ENCODE data around the gene CRACR2B.

Gene CRACR2B

DNA sequence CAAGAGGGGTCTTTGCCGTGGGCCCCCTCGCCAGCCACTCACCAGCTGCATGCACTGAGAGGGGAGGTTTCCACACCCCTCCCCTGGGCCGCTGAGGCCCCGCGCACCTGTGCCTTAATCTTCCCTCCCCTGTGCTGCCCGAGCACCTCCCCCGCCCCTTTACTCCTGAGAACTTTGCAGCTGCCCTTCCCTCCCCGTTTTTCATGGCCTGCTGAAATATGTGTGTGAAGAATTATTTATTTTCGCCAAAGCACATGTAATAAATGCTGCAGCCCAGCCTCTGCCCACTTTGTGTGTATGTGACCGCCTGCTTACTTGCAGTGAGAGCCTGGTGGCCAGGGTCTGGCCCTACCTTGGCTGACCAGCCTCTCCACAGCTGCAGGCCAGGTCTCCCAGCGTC lies 2.8 kb upstream of the CRACR2B start:
- no peaks in the 10 kb centered on the region for H3K9me3 Mint-ChIP-seq
- no peak overlapping the region for H3K27ac Mint-ChIP-seq
- no peaks in the 10 kb centered on the region for H3K27me3 Mint-ChIP-seq
- H3K4me3 Mint-ChIP-seq = no peak overlapping the region
- DNase-seq (ENCODE audit: low spot score in 2 of 2) (no peak), ATAC-seq (ENCODE audit: low read depth) (no peak)
- peaks cover 28% of the 10 kb centered on the region for H3K4me1 Mint-ChIP-seq
- H3K36me3 Mint-ChIP-seq = peaks cover 6% of the 10 kb centered on the region

DNA sequence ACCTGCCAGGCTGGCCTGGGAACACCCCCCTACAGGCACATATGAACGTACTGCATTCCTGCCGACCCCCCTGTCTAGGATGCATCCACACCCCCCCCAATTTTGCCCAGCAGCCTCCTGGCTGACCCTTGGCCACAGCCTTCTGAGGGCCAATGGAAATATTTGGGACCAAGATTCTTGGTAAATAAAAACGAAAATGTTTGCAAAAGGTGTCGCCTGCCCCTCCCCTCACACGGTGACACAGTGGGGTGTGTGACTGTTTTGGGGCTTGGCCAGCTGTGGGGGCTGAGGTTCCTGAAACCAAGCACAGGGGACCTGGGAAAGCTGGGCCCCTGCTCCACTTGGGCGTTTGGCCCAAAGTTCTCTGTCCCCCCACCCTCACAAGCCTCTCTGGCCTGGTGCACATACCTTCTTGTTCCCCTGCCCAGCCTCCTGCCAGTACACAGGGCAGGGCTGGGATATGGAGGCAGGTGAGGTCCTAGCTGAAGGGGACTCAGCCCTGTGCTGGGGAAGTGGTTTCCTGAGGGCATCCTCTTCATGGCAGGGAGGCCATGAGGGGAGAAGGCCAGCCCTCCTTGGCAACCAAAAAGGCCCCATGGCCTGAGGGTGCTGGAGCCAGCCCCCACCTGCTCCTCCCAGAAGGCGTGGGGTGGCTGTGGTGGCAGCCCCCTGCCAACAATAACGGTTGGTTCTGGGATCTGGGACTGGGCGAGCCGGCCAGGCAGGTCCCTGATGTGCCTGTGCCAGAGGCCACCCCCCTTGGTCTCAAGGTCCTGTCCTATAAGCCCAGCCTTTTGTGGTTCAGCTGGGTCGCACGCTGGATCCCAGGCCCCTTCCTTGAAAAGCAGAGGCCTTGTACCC lies 2.1 kb upstream of the CRACR2B start:
- ATAC-seq (ENCODE audit: low read depth) = no peak
- DNase-seq (ENCODE audit: low spot score in 2 of 2) = no peak
- H3K9me3 Mint-ChIP-seq = no peaks in the 10 kb centered on the region
- no peak overlapping the region for H3K27ac Mint-ChIP-seq
- H3K4me3 Mint-ChIP-seq = no peak overlapping the region
- H3K27me3 Mint-ChIP-seq = no peaks in the 10 kb centered on the region
- peaks cover 28% of the 10 kb centered on the region for H3K4me1 Mint-ChIP-seq
- H3K36me3 Mint-ChIP-seq = peaks cover 6% of the 10 kb centered on the region

- no peak overlapping the region for H3K27ac Mint-ChIP-seq
Observed at GRCh38 chr11:826227-826621, 1.5 kb upstream of the CRACR2B start.

GRCh38 chr11:826836-827145 lies 928 bp upstream of the CRACR2B start:
- no peak for DNase-seq (ENCODE audit: low spot score in 2 of 2)
- H3K4me3 Mint-ChIP-seq = peak overlapping the region; percentile 78
- H3K9me3 Mint-ChIP-seq = no peaks in the 10 kb centered on the region
- peak; percentile 4 for ATAC-seq (ENCODE audit: low read depth)
- H3K4me1 Mint-ChIP-seq = peaks cover 26% of the 10 kb centered on the region
- H3K36me3 Mint-ChIP-seq = peaks cover 6% of the 10 kb centered on the region
- no peak overlapping the region for H3K27ac Mint-ChIP-seq
- no peaks in the 10 kb centered on the region for H3K27me3 Mint-ChIP-seq

More at GRCh38 chr11:826227-826621, 1.5 kb upstream of the CRACR2B start:
- no peaks in the 10 kb centered on the region for H3K27me3 Mint-ChIP-seq
- DNase-seq (ENCODE audit: low spot score in 2 of 2) (no peak), ATAC-seq (ENCODE audit: low read depth) (no peak)
- peaks cover 6% of the 10 kb centered on the region for H3K36me3 Mint-ChIP-seq
- H3K4me3 Mint-ChIP-seq = peak overlapping the region; percentile 78
- no peaks in the 10 kb centered on the region for H3K9me3 Mint-ChIP-seq
- peaks cover 22% of the 10 kb centered on the region for H3K4me1 Mint-ChIP-seq

DNA sequence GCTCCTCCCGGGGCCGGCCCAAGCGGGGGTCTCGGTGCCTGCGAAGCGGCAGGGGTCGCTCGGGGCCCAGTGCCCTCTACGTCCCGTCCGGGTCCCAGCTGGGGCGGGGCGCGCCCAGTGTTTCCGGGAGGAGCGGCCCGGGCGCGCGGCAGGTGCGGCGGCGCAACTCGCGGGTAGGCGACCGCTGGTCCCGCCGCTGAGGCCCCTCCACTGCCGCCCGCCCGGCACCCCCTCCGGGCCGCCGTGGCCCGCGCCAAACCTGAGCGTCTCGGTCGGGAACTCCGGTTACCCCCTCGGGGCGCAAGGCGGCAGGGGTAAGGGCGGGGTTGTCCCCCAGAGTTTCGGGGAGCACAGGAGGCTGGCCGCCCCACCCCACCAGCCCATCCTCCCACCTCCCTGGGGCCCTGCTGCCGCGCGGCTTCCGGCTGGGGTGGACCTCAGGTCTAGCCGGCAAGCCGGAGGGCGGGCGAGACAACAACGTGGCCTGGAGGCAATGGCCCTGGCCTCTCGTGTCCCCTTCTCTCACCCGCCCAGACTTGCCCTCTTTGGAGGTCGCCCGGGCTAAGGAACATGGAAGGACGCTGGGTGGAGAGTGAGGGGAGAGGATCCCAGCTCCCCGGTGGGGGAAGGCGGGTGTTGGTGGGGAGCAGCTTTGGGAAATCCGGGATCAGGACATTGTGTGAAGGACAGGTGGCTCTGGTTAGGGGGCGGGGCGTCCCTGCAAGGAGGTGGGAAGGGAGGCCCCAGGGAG lies 398 bp upstream of the CRACR2B start:
- Mint-ChIP-seq H3K27ac (peak overlapping the region; percentile 29), H3K27me3 (no peaks in the 10 kb centered on the region), H3K4me1 (peaks cover 29% of the 10 kb centered on the region), H3K36me3 (peaks cover 6% of the 10 kb centered on the region), H3K9me3 (no peaks in the 10 kb centered on the region), H3K4me3 (peak overlapping the region; percentile 81)
- no peak for DNase-seq (ENCODE audit: low spot score in 2 of 2)
- ATAC-seq (ENCODE audit: low read depth) = peak; percentile 12

DNA sequence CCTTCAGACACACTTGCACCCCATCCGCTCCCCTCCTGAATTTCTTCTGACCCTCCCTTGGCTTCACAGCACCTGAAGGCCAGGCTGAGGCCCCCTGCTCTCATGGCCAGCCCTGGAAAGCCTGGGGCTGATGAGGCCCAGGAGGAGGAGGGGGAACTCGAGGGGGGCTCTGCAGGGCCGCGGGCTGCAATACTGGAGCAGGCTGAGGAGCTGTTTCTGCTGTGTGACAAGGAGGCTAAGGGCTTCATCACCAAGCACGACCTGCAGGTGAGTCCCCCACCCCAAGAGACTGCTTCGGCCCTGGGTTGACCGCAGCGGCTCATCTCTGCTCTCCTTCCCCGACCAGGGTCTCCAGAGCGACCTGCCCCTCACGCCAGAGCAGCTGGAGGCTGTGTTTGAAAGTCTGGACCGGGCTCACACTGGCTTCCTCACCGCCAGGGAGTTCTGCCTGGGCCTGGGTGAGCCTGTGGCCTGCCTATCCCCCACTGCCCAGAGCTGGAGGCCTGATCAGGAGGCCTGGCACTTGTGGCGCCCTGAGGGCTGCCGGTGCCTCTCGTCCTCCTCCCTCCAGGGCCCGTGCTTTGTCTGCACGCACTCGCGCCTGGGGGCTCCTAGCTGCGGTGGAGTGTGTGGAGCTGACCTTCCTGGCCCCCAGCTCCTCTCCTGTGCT lies 922 bp downstream of the CRACR2B start:
- peaks cover 30% of the 10 kb centered on the region for H3K4me1 Mint-ChIP-seq
- H3K36me3 Mint-ChIP-seq = peaks cover 6% of the 10 kb centered on the region
- H3K27ac Mint-ChIP-seq = no peak overlapping the region

DNA sequence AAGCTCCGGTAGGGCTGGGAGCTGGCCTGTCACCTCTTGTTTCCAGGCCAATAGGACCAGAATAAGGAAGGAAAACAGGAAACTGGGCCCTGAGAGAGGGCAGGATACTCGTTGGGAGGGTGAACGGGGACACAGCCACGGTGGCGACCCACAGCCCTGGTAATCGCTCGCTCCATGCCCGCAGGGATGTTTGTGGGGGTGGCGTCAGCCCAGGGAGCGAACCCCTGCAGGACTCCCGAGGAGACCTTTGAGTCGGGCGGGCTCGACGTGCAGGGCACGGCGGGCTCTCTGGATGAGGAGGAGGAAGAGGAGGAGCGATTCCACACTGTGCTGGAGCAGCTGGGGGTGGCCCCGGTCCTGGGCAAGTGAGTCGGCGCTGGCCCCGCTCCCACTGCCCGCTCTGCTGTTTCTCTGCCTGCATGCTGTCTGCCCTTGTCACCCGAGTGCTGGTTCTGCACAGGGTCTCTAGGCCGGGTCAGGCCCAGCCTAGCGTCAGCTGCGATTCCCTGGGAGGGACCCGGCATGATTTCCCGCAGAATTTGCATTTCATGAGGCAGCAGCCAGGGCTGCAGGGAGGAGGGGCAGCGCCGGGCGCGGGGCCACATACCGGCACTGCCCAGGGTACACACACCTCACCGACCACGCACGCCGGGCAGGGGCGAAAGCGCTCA lies 1.6 kb downstream of the CRACR2B start:
- Mint-ChIP-seq H3K27me3 (no peaks in the 10 kb centered on the region), H3K4me3 (peak overlapping the region; percentile 82), H3K27ac (no peak overlapping the region), H3K4me1 (peaks cover 33% of the 10 kb centered on the region), H3K36me3 (peaks cover 6% of the 10 kb centered on the region), H3K9me3 (no peaks in the 10 kb centered on the region)
- DNase-seq (ENCODE audit: low spot score in 2 of 2) (no peak), ATAC-seq (ENCODE audit: low read depth) (peak; percentile 17)

More for the DNA sequence above, 922 bp downstream of the CRACR2B start:
- ATAC-seq (ENCODE audit: low read depth) (no peak), DNase-seq (ENCODE audit: low spot score in 2 of 2) (no peak)
- H3K27me3 Mint-ChIP-seq = no peaks in the 10 kb centered on the region
- no peaks in the 10 kb centered on the region for H3K9me3 Mint-ChIP-seq
- peak overlapping the region; percentile 82 for H3K4me3 Mint-ChIP-seq

- peaks cover 33% of the 10 kb centered on the region for H3K4me1 Mint-ChIP-seq
- peaks cover 3% of the 10 kb centered on the region for H3K36me3 Mint-ChIP-seq
Observed at GRCh38 chr11:829847-830294, 2.2 kb downstream of the CRACR2B start.

DNA sequence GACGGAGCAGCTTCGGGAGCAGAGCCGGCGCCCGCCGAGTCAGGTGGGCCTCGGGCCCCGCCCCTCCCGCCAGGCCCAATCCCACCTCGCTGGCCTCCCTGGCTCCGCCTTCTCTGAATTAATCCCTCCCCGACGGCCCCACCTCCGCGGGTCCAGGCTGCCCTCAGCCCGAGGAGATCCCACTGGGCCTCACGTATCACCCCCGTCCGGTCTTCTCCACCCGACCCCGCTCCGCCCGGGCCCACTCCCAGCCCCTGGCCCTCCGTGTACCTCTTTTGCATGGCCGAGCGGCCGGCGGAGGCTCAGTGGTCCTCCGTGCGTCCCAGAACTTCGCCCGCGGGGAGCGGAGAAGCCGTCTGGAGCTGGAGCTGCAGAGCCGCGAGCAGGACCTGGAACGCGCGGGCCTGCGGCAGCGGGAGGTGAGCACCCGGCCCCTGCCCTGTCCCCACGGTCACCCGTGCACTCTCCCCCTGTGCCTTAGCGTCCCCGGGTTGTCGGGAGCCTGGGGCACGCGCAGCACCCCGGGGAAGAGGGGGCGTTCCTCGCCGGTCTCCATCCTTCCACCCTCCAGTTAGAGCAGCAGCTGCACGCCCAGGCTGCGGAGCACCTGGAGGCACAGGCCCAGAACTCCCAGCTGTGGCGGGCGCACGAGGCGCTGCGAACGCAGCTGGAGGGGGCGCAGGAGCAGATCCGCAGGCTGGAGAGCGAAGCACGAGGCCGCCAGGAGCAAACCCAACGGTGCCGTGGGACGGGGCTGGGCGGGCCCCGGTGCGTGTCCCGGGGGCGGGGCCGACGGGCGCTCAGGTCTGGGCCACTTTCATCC lies 2.8 kb downstream of the CRACR2B start:
- H3K4me3 Mint-ChIP-seq = peak overlapping the region; percentile 82
- no peak overlapping the region for H3K27ac Mint-ChIP-seq
- H3K4me1 Mint-ChIP-seq = peaks cover 33% of the 10 kb centered on the region
- DNase-seq (ENCODE audit: low spot score in 2 of 2) (peak in 1 of 2 donors; percentile 59), ATAC-seq (ENCODE audit: low read depth) (peak; percentile 64)
- no peaks in the 10 kb centered on the region for H3K27me3 Mint-ChIP-seq
- no peaks in the 10 kb centered on the region for H3K36me3 Mint-ChIP-seq
- no peaks in the 10 kb centered on the region for H3K9me3 Mint-ChIP-seq

More at GRCh38 chr11:829847-830294, 2.2 kb downstream of the CRACR2B start:
- Mint-ChIP-seq H3K9me3 (no peaks in the 10 kb centered on the region), H3K4me3 (peak overlapping the region; percentile 82), H3K27ac (no peak overlapping the region), H3K27me3 (no peaks in the 10 kb centered on the region)
- ATAC-seq (ENCODE audit: low read depth) = peak; percentile 1
- DNase-seq (ENCODE audit: low spot score in 2 of 2) = no peak

- no peak for ATAC-seq (ENCODE audit: low read depth)
- Mint-ChIP-seq H3K36me3 (no peaks in the 10 kb centered on the region), H3K9me3 (no peaks in the 10 kb centered on the region), H3K4me1 (peaks cover 33% of the 10 kb centered on the region), H3K4me3 (peak overlapping the region; percentile 55), H3K27me3 (no peaks in the 10 kb centered on the region), H3K27ac (no peak overlapping the region)
- no peak for DNase-seq (ENCODE audit: low spot score in 2 of 2)
Observed at GRCh38 chr11:831118-831864, 3.6 kb downstream of the CRACR2B start.

- H3K4me3 Mint-ChIP-seq = peak overlapping the region; percentile 62
- H3K4me1 Mint-ChIP-seq = peaks cover 33% of the 10 kb centered on the region
- no peaks in the 10 kb centered on the region for H3K36me3 Mint-ChIP-seq
- no peak for DNase-seq (ENCODE audit: low spot score in 2 of 2)
- H3K27ac Mint-ChIP-seq = no peak overlapping the region
- H3K27me3 Mint-ChIP-seq = no peaks in the 10 kb centered on the region
- no peaks in the 10 kb centered on the region for H3K9me3 Mint-ChIP-seq
- ATAC-seq (ENCODE audit: low read depth) = no peak
Observed at GRCh38 chr11:831961-832528, 4.3 kb downstream of the CRACR2B start.

- no peak within 1 kb of the TSS for H3K27ac Mint-ChIP-seq
- peak within 1 kb of the TSS; percentile 71 for H3K4me3 Mint-ChIP-seq
- ATAC-seq (ENCODE audit: low read depth) (peak; percentile 54), DNase-seq (ENCODE audit: low spot score in 2 of 2) (no peak)
- H3K36me3 Mint-ChIP-seq = no peaks in the 10 kb centered on the region
- H3K9me3 Mint-ChIP-seq = no peaks in the 10 kb centered on the region
- peaks cover 31% of the 10 kb centered on the region for H3K4me1 Mint-ChIP-seq
- no peaks in the 10 kb centered on the region for H3K27me3 Mint-ChIP-seq
Observed at GRCh38 chr11:832529-833113, 4.9 kb downstream of the CRACR2B start, which contains the start of gene CD151. TSS of gene CD151 (plus strand) at chr11:832952. CDS start at chr11:836070, 3,118 bp downstream.
